CD4-positive, alpha-beta T cell (primary cell): ENCODE data around the gene SP140L. TPM values are rescaled to one million over a fixed set of nuclear protein-coding genes. Genes with fewer than 3 reads are reported as not detected.
"Not testable (repeated sequence)": the region's sequence is repeated elsewhere in the genome, so short reads cannot be mapped to it uniquely, and the experiment has no call there.

Source experiments
- ATAC-seq: fragments of 200-7000 bp; cut with Tn5 transposase; one replicate; pipeline ENCODE4 v1.10.0; 2022; ENCODE audit warnings: mild to moderate bottlenecking; ENCODE audit not compliant: poor library complexity
- CTCF ChIA-PET: fragments of 350-600 bp; sonication (Branson Sonifier 250); formaldehyde crosslinking; loops from one replicate; lab custom pipeline; 2021; ENCODE audit warnings: antibody characterized with exemption, inconsistent platforms; lab: Charles Lee
- POLR2A ChIA-PET: fragments of 350-600 bp; sonication (Branson Sonifier 250); formaldehyde crosslinking; loops from one replicate; lab custom pipeline; 2021; ENCODE audit warnings: antibody characterized with exemption, inconsistent platforms; lab: Charles Lee
- DNase-seq, 14 experiments: peaks; one replicate each; pipeline ENCODE4 v3.0.0-alpha.2; 2013 to 2020; ENCODE audit warnings: mixed read lengths in 2 of 14
- H3K27ac ChIP-seq, 2 donors: one replicate each; pipeline versions ENCODE4 v1.5.1 to v1.7.0; 2013; ENCODE audit warnings: low read length in 2 of 2, low read depth in 1 of 2, mild to moderate bottlenecking in 1 of 2
- H3K27me3 ChIP-seq, 2 experiments: 1 replicate in 1 of 2; 2 replicates in 1 of 2; pipeline versions ENCODE4 v1.6.1 to v1.7.0; 2013; ENCODE audit warnings: low read length in 2 of 2, control low read depth in 1 of 2, mild to moderate bottlenecking in 1 of 2, moderate library complexity in 1 of 2; ENCODE audit not compliant: insufficient read depth in 2 of 2, control insufficient read depth in 1 of 2
- H3K36me3 ChIP-seq: one replicate; pipeline ENCODE4 v1.6.1; 2013; ENCODE audit warnings: low read length, control low read depth; ENCODE audit not compliant: insufficient read depth
- H3K4me1 ChIP-seq: one replicate; pipeline ENCODE4 v1.6.1; 2013; ENCODE audit warnings: low read length, control low read depth; ENCODE audit not compliant: insufficient read depth
- H3K4me3 ChIP-seq: one replicate; pipeline ENCODE4 v1.5.1; 2013; ENCODE audit warnings: mild to moderate bottlenecking, low read length, moderate library complexity
- H3K9me3 ChIP-seq, 2 experiments: 1 replicate in 1 of 2; 2 replicates in 1 of 2; pipeline versions ENCODE4 v1.6.1 to v1.7.0; 2013; ENCODE audit warnings: low read length in 2 of 2, mild to moderate bottlenecking in 2 of 2, control low read depth in 1 of 2, moderate library complexity in 1 of 2; ENCODE audit not compliant: control insufficient read depth in 1 of 2, insufficient read depth in 1 of 2
- H3K27ac Mint-ChIP-seq: one replicate; pipeline ENCODE4 v1.8.0; 2020; ENCODE audit warnings: mixed read lengths
- H3K27me3 Mint-ChIP-seq: one replicate; pipeline ENCODE4 v1.8.0; 2021; ENCODE audit warnings: mixed read lengths
- H3K36me3 Mint-ChIP-seq: one replicate; pipeline ENCODE4 v1.8.0; 2021; ENCODE audit warnings: low read depth, mixed read lengths
- H3K4me1 Mint-ChIP-seq: one replicate; pipeline ENCODE4 v1.8.0; 2021; ENCODE audit warnings: low read depth, mixed read lengths
- H3K4me3 Mint-ChIP-seq: one replicate; pipeline ENCODE4 v1.8.0; 2020; ENCODE audit warnings: mild to moderate bottlenecking, mixed read lengths
- H3K9me3 Mint-ChIP-seq: one replicate; pipeline ENCODE4 v1.8.0; 2020; ENCODE audit warnings: mixed read lengths
- intact Hi-C, 2 experiments: fragments of 100-400 bp; cut with DNase I in 1 of 2; cut with micrococcal nuclease in 1 of 2; formaldehyde crosslinking; loops; one replicate each; pipeline versions ENCODE4 v1.15.1 to v1.9.0; 2023 to 2025; cut with DNase I, micrococcal nuclease
- total RNA-seq, 174 experiments: library from RNA in 2 of 174; stranded (reverse) in 2 of 174; gene quantifications; one replicate each; pipeline ENCODE4 v1.2.3 and lab custom pipeline; 2021 to 2026
- TF ChIP-seq, protein P1 (sequence below): fragments of 200-600 bp; IDR thresholded peaks from one replicate; pipeline ENCODE4 v1.8.0; 2022; ENCODE audit warnings: antibody characterized with exemption, mild to moderate bottlenecking

SP140L gene
- total RNA-seq, 2 experiments from 2014 or later, result 55.3 to 64.1 TPM

DNA sequence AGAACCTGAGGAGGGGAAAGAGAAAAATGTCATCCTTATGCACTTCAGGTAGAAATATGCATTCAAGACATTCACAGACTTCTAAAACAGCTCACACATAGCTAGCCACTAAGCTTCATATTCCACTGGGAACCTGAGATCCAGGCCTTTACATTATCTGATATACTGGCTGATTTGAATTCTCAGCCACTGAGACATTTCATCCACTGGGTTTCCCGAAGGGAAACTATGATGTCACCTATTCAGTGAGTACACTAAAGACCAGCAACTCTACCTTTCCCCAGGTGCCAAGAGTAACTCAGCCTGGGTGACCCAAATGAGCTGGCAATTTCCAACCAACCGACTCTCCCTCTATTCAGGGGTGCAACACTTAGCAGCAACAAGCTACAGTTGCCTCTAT, 67.3 kb downstream of the SP140L start:
- ChIA-PET POLR2A (no interaction called here), CTCF (no interaction called here)
- no peaks in the 10 kb centered on the region for H3K4me1 ChIP-seq
- no peaks in the 10 kb centered on the region for H3K27me3 ChIP-seq
- DNase-seq, result no peak
- intact Hi-C loops, result no loop called here
- no peak overlapping the region for H3K4me3 ChIP-seq
- no peaks in the 10 kb centered on the region for H3K27me3 Mint-ChIP-seq
- no peaks in the 10 kb centered on the region for H3K4me1 Mint-ChIP-seq
- TF ChIP-seq, protein P1, sequence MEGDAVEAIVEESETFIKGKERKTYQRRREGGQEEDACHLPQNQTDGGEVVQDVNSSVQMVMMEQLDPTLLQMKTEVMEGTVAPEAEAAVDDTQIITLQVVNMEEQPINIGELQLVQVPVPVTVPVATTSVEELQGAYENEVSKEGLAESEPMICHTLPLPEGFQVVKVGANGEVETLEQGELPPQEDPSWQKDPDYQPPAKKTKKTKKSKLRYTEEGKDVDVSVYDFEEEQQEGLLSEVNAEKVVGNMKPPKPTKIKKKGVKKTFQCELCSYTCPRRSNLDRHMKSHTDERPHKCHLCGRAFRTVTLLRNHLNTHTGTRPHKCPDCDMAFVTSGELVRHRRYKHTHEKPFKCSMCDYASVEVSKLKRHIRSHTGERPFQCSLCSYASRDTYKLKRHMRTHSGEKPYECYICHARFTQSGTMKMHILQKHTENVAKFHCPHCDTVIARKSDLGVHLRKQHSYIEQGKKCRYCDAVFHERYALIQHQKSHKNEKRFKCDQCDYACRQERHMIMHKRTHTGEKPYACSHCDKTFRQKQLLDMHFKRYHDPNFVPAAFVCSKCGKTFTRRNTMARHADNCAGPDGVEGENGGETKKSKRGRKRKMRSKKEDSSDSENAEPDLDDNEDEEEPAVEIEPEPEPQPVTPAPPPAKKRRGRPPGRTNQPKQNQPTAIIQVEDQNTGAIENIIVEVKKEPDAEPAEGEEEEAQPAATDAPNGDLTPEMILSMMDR, result no peak
- peaks cover 100% of the 10 kb centered on the region for H3K36me3 Mint-ChIP-seq
- no peak overlapping the region for H3K4me3 Mint-ChIP-seq
- H3K27ac Mint-ChIP-seq, result no peak overlapping the region
- peaks cover 7 to 8% of the 10 kb centered on the region in 2 experiments for H3K9me3 ChIP-seq
- no peak for ATAC-seq
- peaks cover 2% of the 10 kb centered on the region for H3K9me3 Mint-ChIP-seq
- H3K36me3 ChIP-seq, result peaks cover 91% of the 10 kb centered on the region
- no peak overlapping the region for H3K27ac ChIP-seq

DNA sequence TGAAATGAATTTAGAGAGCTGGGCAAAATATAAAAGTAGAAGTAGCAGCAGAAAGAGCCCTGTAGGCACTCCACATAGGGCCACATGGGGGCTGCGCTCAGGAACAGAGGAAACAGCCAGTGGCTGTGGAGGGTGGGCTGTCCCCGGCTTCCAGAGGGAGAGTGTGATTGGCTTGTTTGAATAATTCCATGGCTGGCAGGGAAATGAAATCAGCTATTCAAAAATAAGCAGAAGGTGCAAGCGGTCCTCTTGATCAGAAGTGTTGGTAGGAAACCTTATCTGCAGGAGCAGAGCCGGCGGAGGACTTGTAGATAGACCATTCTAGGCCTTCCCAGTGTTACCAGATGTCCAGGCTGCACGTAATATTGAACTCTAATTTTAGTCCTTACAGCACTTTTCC, 71.7 kb downstream of the SP140L start:
- H3K4me1 Mint-ChIP-seq, DNase-seq, H3K27me3 ChIP-seq, ATAC-seq, H3K4me3 ChIP-seq, H3K9me3 ChIP-seq, H3K4me1 ChIP-seq, H3K27me3 Mint-ChIP-seq, H3K4me3 Mint-ChIP-seq, H3K27ac ChIP-seq, CTCF ChIA-PET, intact Hi-C loops, H3K9me3 Mint-ChIP-seq: not testable (repeated sequence)
- POLR2A ChIA-PET, result interaction anchor here (1.2 kb wide), 1 partner anchor 14 kb away, joined by 4 read pairs; no protein-coding TSS in a partner anchor
- peaks cover 83% of the 10 kb centered on the region for H3K36me3 ChIP-seq
- Mint-ChIP-seq H3K36me3 (peaks cover 92% of the 10 kb centered on the region), H3K27ac (peak overlapping the region; percentile 44)

DNA sequence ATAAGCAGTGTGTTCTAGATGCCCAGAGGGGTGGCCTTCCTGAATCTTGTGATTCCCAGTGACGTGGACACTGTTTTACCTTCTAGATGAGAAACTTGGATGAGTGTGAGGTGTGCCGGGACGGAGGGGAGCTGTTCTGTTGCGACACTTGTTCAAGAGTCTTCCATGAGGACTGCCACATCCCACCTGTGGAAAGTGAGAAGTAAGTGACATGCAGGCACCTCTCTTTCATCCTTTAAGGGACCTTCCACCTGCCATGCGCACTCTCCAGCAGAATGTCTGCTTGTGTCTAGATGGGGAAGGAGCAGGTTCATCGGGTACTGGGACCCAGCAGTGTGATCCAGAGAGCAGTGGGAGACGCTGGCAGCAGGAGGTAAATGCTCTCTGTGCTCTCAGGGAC, 73.0 kb downstream of the SP140L start:
- POLR2A ChIA-PET, result no interaction called here
- Mint-ChIP-seq H3K27ac (no peak overlapping the region), H3K9me3 (peaks cover 2% of the 10 kb centered on the region)

More for the DNA sequence above, 73.0 kb downstream of the SP140L start:
- H3K4me3 ChIP-seq, result no peak overlapping the region
- ATAC-seq (no peak), DNase-seq (no peak)
- Mint-ChIP-seq H3K4me1 (no peaks in the 10 kb centered on the region), H3K36me3 (peaks cover 92% of the 10 kb centered on the region), H3K27me3 (no peaks in the 10 kb centered on the region), H3K4me3 (no peak overlapping the region)
- TF ChIP-seq, protein P1, result no peak
- H3K27ac ChIP-seq, result no peak overlapping the region
- no peaks in the 10 kb centered on the region for H3K4me1 ChIP-seq
- H3K9me3 ChIP-seq, result peaks cover 7 to 8% of the 10 kb centered on the region in 2 experiments
- H3K27me3 ChIP-seq, result no peaks in the 10 kb centered on the region
- intact Hi-C loops, result no loop called here
- peaks cover 80% of the 10 kb centered on the region for H3K36me3 ChIP-seq
- CTCF ChIA-PET, result no interaction called here
